HepG2 (cell line): ENCODE measurements around the gene FBXW2. TPM values are rescaled to one million over a fixed set of nuclear protein-coding genes. Genes with fewer than 3 reads are reported as not detected.
A peak's percentile ranks its signal among the peaks of the same experiment; 100 is the strongest.

Experiments
- AHDC1 ChIP-seq: sonication (generic); formaldehyde crosslinking; IDR thresholded peaks from 2 replicates; pipeline ENCODE4 v1.5.1; 2020; ENCODE audit warnings: mild to moderate bottlenecking, missing genetic modification reagents, borderline replicate concordance
- CCDC6 ChIP-seq: sonication (generic); formaldehyde crosslinking; IDR thresholded peaks from 2 replicates; pipeline ENCODE4 v1.8.1; 2022; ENCODE audit warnings: mild to moderate bottlenecking, missing genetic modification reagents, moderate library complexity
- ETV5 ChIP-seq: IDR thresholded peaks from 2 replicates; pipeline ENCODE4 v1.6.1; 2018; ENCODE audit warnings: missing biosample characterization, missing genetic modification reagents, inconsistent platforms, borderline replicate concordance
- HIC2 ChIP-seq: sonication (generic); formaldehyde crosslinking; IDR thresholded peaks from 2 replicates; pipeline ENCODE4 v1.9.0; 2022; ENCODE audit warnings: low read depth, missing genetic modification reagents
- HMG20B ChIP-seq: conservative IDR thresholded peaks from 2 replicates; pipeline ENCODE4 v1.6.1; 2016; ENCODE audit warnings: missing genetic modification reagents, missing compliant biosample characterization
- IRF1 ChIP-seq: sonication (generic); formaldehyde crosslinking; IDR thresholded peaks from 2 replicates; pipeline ENCODE4 v1.4.0; 2020; ENCODE audit warnings: low read depth, mild to moderate bottlenecking, missing genetic modification reagents
- MTERF4 ChIP-seq: sonication (generic); formaldehyde crosslinking; IDR thresholded peaks from 2 replicates; pipeline ENCODE4 v1.8.0; 2023; ENCODE audit warnings: mild to moderate bottlenecking, missing genetic modification reagents
- ZNF33A ChIP-seq: sonication (generic); formaldehyde crosslinking; IDR thresholded peaks from 2 replicates; pipeline ENCODE4 v1.5.1; 2020; ENCODE audit warnings: missing genetic modification reagents, mild to moderate bottlenecking, moderate library complexity, borderline replicate concordance
- ZNF646 ChIP-seq: sonication (generic); formaldehyde crosslinking; IDR thresholded peaks from 2 replicates; pipeline ENCODE4 v1.9.0; 2021; ENCODE audit warnings: mild to moderate bottlenecking, missing genetic modification reagents
- polyA plus RNA-seq, 8 experiments: library from polyadenylated mRNA; depleted of rRNA in 3 of 8; stranded (reverse) in 7 of 8; unstranded in 1 of 8; fragments of >200 nt; fragmentation: Illumina TruSeq in 4 of 8; extraction: Trizol in 4 of 8; gene quantifications; 2 replicates each; pipeline versions ENCODE4 v1.2.1 to v1.2.3, GENCODE V29; 2011 to 2016; ENCODE audit warnings: low read depth in 4 of 8, missing spikeins in 1 of 8, mixed read lengths in 1 of 8; ENCODE audit not compliant: insufficient read depth in 1 of 8
- total RNA-seq, 5 experiments: library from RNA; depleted of rRNA; stranded (reverse); fragments of >200 nt; fragmentation: Illumina TruSeq; extraction: Trizol; gene quantifications; 2 replicates each; pipeline ENCODE4 v1.2.3, GENCODE V29; 2016; ENCODE audit warnings: low read depth in 1 of 5

Gene FBXW2
- total and polyA plus RNA-seq, 2 of the 13 experiments (the other 11 are each of a cell fraction or from before 2014, with no cell fraction given) = 35.4 to 43.1 TPM

- TF ChIP-seq HIC2 (CRISPR knock-in tag) (peak; percentile 71), ZNF33A (CRISPR knock-in tag) (no peak), HMG20B (0 out of 2 replicates have a peak, but pooled peaks have one; percentile 53), MTERF4 (CRISPR knock-in tag) (no peak), AHDC1 (CRISPR knock-in tag) (no peak), ETV5 (peak; percentile 45; the same call in 1 of the 2 replicates), IRF1 (no peak), ZNF646 (CRISPR knock-in tag) (no peak), CCDC6 (no peak; the same call in 1 of the 2 replicates)
Observed at GRCh38 chr9:120735415-120736126, 57.6 kb downstream of the FBXW2 start (continued).
